VCaP (cell line): Measurements from ENCODE around the gene WNT10A.

Experiments used
- H3K27ac ChIP-seq: fragments of 450-650 bp; 2 replicates; pipeline ENCODE4 v1.5.1; 2017
- TF ChIP-seq, protein P1 (sequence below): fragments of 450-650 bp; conservative IDR thresholded peaks from 2 replicates; pipeline ENCODE4 v1.5.1; 2017; ENCODE audit warnings: mild to moderate bottlenecking, moderate library complexity

WNT10A gene

DNA sequence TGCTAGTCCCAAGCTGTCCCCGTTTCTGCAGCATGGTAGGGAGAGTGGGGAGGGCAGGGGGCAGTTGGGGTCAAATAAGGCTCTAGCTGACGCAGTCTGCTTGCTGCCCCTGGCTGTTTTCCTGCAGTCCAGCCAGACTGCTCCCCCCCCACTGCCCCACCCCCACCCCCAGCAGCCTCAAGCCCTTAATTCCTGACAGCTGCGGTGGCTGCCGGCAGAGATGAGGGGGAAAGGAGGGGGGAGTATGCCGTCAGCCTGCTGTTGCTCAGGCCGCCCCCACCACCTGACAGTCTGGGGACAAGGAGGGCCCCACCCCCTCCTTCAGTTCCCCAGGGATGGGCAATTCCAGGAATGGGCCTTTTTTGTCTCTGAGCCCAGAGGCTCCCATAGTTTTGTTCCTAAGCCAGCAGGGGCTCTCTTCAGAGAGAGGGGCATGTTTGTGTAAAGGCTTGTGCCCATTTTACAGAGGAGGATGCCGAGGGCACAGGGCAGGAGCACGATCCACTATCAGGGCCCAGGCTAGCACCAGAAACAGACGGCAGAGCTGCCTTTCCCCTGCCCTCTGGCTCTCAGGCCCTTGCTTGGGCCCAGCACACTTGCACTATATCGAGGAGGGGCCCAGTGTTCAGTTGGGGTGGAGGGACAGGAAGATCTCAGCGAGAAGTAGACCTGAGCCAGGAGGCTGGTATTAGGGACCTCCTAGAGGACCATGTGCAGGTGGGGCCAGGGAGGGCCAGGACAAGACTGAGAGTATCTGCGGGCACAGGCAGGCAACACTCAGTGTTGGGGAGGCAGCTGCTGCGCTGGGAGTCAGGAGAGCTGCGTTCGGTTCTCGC is 1.5 kb upstream of the WNT10A start:
- TF ChIP-seq, protein P1, sequence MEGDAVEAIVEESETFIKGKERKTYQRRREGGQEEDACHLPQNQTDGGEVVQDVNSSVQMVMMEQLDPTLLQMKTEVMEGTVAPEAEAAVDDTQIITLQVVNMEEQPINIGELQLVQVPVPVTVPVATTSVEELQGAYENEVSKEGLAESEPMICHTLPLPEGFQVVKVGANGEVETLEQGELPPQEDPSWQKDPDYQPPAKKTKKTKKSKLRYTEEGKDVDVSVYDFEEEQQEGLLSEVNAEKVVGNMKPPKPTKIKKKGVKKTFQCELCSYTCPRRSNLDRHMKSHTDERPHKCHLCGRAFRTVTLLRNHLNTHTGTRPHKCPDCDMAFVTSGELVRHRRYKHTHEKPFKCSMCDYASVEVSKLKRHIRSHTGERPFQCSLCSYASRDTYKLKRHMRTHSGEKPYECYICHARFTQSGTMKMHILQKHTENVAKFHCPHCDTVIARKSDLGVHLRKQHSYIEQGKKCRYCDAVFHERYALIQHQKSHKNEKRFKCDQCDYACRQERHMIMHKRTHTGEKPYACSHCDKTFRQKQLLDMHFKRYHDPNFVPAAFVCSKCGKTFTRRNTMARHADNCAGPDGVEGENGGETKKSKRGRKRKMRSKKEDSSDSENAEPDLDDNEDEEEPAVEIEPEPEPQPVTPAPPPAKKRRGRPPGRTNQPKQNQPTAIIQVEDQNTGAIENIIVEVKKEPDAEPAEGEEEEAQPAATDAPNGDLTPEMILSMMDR = no peak
- H3K27ac ChIP-seq = no peak overlapping the region

DNA sequence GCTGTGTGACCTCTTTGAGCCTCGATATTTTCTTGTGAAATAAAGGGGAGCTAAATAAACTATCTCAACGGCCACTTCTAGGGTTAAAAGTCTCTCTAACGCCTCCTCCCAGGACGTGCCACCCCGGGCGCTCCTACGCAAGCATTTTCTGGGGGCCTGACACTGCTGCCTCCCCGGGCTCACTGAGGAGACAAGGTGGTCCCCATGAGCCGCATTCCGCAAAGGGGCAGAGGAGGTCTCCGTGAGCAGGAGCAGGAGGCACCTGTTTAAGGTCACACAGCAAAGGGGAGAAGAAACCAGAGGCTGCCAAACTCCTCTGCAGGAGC is 913 bp upstream of the WNT10A start:
- peak overlapping the region; percentile 29; the same call in 1 of the 2 replicates for H3K27ac ChIP-seq
- TF ChIP-seq, protein P1 = no peak

DNA sequence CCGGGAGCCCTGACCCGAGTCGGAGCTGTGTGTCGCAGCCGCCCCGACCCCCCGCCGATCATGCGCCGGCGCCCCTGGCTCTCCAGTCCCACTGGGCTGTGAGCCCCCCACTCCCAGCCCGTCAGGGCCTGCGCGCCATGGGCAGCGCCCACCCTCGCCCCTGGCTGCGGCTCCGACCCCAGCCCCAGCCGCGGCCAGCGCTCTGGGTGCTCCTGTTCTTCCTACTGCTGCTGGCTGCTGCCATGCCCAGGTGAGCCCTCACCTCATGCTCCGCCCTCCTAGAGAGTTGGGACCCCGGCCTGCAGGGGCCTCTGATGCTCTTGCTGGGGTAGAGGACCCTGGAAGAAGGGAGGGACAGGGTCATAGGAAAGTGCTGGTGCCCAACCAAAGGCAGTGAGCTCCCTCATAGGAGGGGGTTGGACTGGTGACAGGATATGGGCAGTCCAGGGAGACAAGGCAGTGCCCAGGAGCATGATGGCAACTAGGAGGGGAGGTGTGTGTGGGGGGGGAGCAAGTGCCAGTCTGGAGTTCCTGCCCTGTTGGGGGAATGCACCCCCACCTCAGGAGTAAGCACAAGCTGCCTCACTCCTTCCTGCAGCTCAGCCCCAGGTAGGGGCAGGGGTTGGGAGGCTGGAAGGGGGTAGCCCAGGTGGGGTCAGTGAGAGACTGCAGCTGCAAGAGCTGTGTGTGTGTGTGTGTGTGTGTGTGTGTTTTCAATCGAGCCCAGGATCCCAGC is 375 bp downstream of the WNT10A start:
- TF ChIP-seq, protein P1 = no peak
- peak overlapping the region; percentile 29; the same call in 1 of the 2 replicates for H3K27ac ChIP-seq

DNA sequence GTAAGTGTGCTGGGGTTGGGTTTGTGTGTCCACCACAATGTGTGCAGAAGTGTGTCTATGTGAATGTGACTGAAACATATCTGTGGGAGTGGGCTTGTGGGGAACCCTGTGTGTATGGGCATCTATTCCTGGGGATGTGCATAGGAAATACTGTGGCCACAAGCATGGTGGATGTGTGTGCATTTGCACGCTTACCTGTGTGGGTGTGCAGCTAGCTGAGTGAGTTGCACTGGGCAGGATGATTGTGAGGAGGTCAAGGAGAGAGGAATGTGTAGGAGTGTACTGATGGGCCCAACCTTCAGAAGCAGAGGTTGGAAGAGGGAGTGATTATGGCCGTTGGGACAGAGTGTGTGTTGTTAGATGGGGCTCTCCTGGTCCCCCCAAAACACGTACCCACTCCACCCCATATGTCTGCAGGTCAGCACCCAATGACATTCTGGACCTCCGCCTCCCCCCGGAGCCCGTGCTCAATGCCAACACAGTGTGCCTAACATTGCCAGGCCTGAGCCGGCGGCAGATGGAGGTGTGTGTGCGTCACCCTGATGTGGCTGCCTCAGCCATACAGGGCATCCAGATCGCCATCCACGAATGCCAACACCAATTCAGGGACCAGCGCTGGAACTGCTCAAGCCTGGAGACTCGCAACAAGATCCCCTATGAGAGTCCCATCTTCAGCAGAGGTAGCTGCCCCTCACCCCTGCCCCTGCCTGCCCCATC is 1.2 kb downstream of the WNT10A start:
- TF ChIP-seq, protein P1 = no peak

DNA sequence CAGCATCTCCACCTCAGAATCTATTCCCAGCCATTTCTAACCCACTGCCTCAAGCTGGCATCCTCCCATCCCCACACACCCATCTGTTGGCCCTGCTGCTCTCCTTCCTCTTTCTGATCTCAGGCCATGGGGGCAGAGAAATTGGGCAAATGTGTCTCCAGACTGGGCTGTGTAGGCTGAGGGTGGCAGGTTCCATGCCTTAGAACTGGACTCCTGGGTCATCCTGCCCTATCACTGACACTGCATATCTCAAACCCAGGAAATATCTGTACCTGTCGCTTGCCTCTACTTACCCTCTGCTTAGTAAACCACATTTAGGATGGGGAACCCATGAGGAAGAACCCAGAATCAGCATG is 1.8 kb downstream of the WNT10A start:
- H3K27ac ChIP-seq = no peak overlapping the region

More for the DNA sequence above, 1.2 kb downstream of the WNT10A start:
- H3K27ac ChIP-seq = no peak overlapping the region

DNA sequence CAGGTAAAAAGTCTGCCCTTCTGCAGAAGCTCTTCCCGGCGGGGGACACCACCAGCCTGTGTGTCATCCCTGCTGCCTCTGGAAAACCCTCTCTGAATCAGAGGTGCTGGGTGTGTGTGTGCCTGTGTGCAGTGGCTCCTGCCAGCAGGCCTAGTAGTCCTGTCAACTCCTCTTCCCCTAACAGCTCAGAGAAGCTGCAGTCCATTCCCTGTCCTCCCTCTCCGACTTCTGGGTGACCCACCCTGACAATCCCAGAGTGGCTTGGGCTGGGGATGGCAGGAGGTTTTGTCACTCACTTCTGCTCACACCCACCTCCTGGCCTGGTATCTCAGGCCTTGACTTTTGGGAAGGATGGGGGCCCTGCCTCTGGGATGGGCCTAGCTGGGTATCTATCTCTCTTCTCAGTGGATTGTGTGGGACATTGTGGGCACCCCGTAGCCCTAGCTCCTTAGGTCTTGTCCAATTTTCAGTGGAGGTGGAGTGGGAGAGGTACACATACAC is 2.3 kb downstream of the WNT10A start:
- H3K27ac ChIP-seq = no peak overlapping the region
- TF ChIP-seq, protein P1 = no peak

More for the DNA sequence above, 1.8 kb downstream of the WNT10A start:
- TF ChIP-seq, protein P1 = no peak
